NCI-H2227 (cell line): ENCODE measurements around the gene LRRC40.

Experiments
- DNase-seq: peaks from one replicate; lab custom pipeline; 2025; ENCODE audit not compliant: unreplicated experiment; lab: John Stamatoyannopoulos, UW

Gene LRRC40

GRCh38 chr1:70134148-70134547 is 71.2 kb downstream of the LRRC40 start:
- DNase-seq: no peak

GRCh38 chr1:70117046-70117445 is 88.3 kb downstream of the LRRC40 start:
- DNase-seq: no peak

DNA sequence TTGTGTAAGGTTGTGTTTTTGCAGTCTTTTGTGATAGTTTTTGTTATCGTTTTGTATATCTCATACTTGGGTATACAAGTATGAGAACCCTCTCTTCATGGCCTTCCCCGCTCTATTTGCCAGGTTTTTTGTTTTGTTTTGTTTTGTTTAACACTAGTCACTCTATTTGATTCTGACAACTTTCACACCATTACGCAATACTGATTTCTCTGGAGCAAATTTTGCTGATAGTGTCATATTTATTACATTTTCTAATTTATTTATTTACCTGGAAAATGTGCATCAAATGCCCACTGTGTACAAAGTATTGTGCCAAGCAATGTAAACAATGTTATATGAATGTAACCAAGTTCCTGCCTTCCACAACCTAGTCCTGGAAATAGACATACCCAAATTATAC is 90.1 kb downstream of the LRRC40 start:
- DNase-seq: no peak

- DNase-seq: no peak
Observed at GRCh38 chr1:70112838-70113237, 92.5 kb downstream of the LRRC40 start.

DNA sequence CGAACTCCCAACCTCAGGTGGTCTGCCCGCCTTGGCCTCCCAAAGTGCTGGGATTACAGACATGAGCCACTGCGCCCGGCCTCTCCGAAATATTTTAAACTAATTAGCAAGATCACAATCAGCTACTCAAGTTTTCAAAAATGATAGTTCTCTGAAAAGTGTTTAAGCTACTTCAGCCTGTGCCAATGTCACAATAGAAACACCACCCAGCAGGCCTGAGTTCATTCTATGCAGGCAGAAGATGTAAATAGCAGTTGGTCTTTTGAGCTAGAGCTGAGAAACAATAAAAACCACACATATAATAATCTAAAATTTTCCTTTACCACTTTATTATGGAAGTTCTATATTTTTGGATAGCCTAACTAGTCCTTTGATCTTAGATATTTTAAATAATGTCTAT is 96.1 kb downstream of the LRRC40 start:
- DNase-seq: no peak

- no peak for DNase-seq
Observed at GRCh38 chr1:70103770-70104169, 101.6 kb downstream of the LRRC40 start.

DNA sequence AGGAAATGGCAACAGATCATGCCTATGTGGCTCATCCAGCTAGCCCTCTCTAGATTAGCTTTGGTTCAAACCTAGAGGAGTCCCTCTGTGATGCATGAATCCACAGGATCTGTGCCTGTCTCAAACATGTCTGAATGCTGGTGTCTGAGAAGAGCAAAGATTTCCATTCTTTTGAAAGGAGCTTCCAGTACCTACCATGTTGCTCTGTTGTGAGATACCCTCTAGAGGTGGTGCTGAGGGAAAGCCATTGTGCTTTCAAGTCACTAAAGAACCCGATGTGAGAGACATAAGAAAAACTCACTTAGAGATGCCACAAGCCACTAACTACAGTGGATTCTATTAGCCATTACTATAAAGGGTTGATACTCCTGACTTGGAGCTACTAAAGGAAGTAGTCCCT is 103.6 kb downstream of the LRRC40 start:
- DNase-seq: no peak

DNA sequence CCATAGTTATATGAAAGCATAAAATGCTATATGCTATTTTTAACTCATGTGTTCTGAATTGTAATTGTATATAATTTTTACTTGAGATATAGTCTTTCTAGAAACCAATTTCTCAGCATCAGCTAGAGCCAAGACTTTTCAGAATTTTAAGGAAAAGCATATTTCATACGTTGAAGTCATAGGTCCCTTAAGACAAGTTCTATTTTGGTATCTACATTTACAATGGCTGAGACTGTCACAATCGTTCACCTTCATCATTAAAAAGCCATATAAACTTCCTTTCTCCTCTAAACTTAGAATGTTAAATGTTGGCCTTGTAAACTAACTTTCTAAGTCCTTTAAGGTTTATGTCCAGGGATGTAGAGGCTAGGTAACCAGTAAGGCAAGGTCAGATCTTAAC is 104.1 kb downstream of the LRRC40 start:
- DNase-seq: no peak
